Activated naive CD4-positive, alpha-beta T cell treated with anti-CD3 and anti-CD28 coated beads, Interleukin-2, amount 50 U/mL, for 72 hours (primary cell): ENCODE results near the gene LGALS3. TPM values are rescaled to one million over a fixed set of nuclear protein-coding genes. Genes with fewer than 3 reads are reported as not detected.

ENCODE experiments used
- ATAC-seq, 2 donors: fragments of 150-1000 bp; cut with Tn5 transposase; 2 replicates each; pipeline ENCODE4 v1.10.0; 2021; ENCODE audit warnings: mild to moderate bottlenecking in 2 of 2, moderate library complexity in 2 of 2
- DNase-seq, 2 donors: peaks; one replicate each; pipeline ENCODE4 v3.0.0; 2021 to 2022; ENCODE audit warnings: low spot score in 2 of 2
- H3K27ac Mint-ChIP-seq, 2 donors: one replicate each; pipeline ENCODE4 v1.8.0; 2022; ENCODE audit warnings: mild to moderate bottlenecking in 2 of 2, mixed read lengths in 2 of 2
- H3K36me3 Mint-ChIP-seq, 2 donors: one replicate each; pipeline ENCODE4 v1.8.0; 2022; ENCODE audit warnings: mixed read lengths in 2 of 2
- H3K9me3 Mint-ChIP-seq, 2 donors: one replicate each; pipeline ENCODE4 v1.8.0; 2022; ENCODE audit warnings: mixed read lengths in 2 of 2
- total RNA-seq, 2 donors: library from RNA; stranded (reverse); gene quantifications; one replicate each; pipeline ENCODE4 v1.2.3, GENCODE V29; 2022

Gene LGALS3
- total RNA-seq, 2 donors from 2014 or later, result 1.6 to 8.9 TPM

- peaks cover 0 to 27% of the 10 kb centered on the region in 2 donors for H3K36me3 Mint-ChIP-seq
- no peak overlapping the region for H3K27ac Mint-ChIP-seq
- DNase-seq (no peak), ATAC-seq (no peak)
- no peaks in the 10 kb centered on the region for H3K9me3 Mint-ChIP-seq
Observed at GRCh38 chr14:55139696-55140509, 10.9 kb downstream of the LGALS3 start.

- ATAC-seq, result no peak
- H3K9me3 Mint-ChIP-seq, result no peaks in the 10 kb centered on the region
- no peak overlapping the region for H3K27ac Mint-ChIP-seq
- H3K36me3 Mint-ChIP-seq, result peaks cover 0 to 45% of the 10 kb centered on the region in 2 donors
- no peak for DNase-seq
Observed at GRCh38 chr14:55141825-55142224, 12.8 kb downstream of the LGALS3 start.

- H3K27ac Mint-ChIP-seq, result no peak overlapping the region
- no peaks in the 10 kb centered on the region for H3K9me3 Mint-ChIP-seq
- H3K36me3 Mint-ChIP-seq, result peaks cover 0 to 49% of the 10 kb centered on the region in 2 donors
- ATAC-seq (no peak), DNase-seq (no peak)
Observed at GRCh38 chr14:55142466-55142865, 13.4 kb downstream of the LGALS3 start.

GRCh38 chr14:55146425-55146824 lies 17.4 kb downstream of the LGALS3 start:
- ATAC-seq, result no peak
- H3K36me3 Mint-ChIP-seq, result peaks cover 0 to 43% of the 10 kb centered on the region in 2 donors
- no peak for DNase-seq
- H3K9me3 Mint-ChIP-seq, result no peaks in the 10 kb centered on the region
- H3K27ac Mint-ChIP-seq, result no peak overlapping the region

- Mint-ChIP-seq H3K9me3 (no peaks in the 10 kb centered on the region), H3K27ac (no peak overlapping the region), H3K36me3 (peaks cover 3 to 45% of the 10 kb centered on the region in 2 donors)
- DNase-seq (no peak), ATAC-seq (no peak)
Observed at GRCh38 chr14:55151601-55152000, 22.5 kb downstream of the LGALS3 start.

GRCh38 chr14:55152052-55152753 lies 23.2 kb downstream of the LGALS3 start:
- ATAC-seq (no peak), DNase-seq (no peak)
- Mint-ChIP-seq H3K36me3 (peaks cover 4 to 45% of the 10 kb centered on the region in 2 donors), H3K9me3 (no peaks in the 10 kb centered on the region), H3K27ac (no peak overlapping the region)

- DNase-seq, result no peak
- ATAC-seq, result no peak
- peaks cover 4 to 57% of the 10 kb centered on the region in 2 donors for H3K36me3 Mint-ChIP-seq
- H3K27ac Mint-ChIP-seq, result no peak overlapping the region
- no peaks in the 10 kb centered on the region for H3K9me3 Mint-ChIP-seq
Observed at GRCh38 chr14:55153951-55154350, 24.9 kb downstream of the LGALS3 start.

- no peaks in the 10 kb centered on the region for H3K9me3 Mint-ChIP-seq
- peaks cover 11 to 50% of the 10 kb centered on the region in 2 donors for H3K36me3 Mint-ChIP-seq
- DNase-seq (no peak), ATAC-seq (peak; percentile 22 to 59)
- H3K27ac Mint-ChIP-seq, result no peak overlapping the region
Observed at GRCh38 chr14:55157080-55157479, 28.0 kb downstream of the LGALS3 start.

GRCh38 chr14:55158412-55158811 lies 29.4 kb downstream of the LGALS3 start:
- no peaks in the 10 kb centered on the region for H3K9me3 Mint-ChIP-seq
- no peak for ATAC-seq
- peaks cover 11 to 48% of the 10 kb centered on the region in 2 donors for H3K36me3 Mint-ChIP-seq
- no peak overlapping the region for H3K27ac Mint-ChIP-seq
- DNase-seq, result no peak

- Mint-ChIP-seq H3K36me3 (peaks cover 17 to 44% of the 10 kb centered on the region in 2 donors), H3K9me3 (no peaks in the 10 kb centered on the region), H3K27ac (no peak overlapping the region)
- no peak for ATAC-seq
- no peak for DNase-seq
Observed at GRCh38 chr14:55160989-55161388, 31.9 kb downstream of the LGALS3 start.

- Mint-ChIP-seq H3K36me3 (peaks cover 8 to 19% of the 10 kb centered on the region in 2 donors), H3K27ac (no peak overlapping the region), H3K9me3 (no peaks in the 10 kb centered on the region)
- DNase-seq, result no peak
- ATAC-seq, result no peak
Observed at GRCh38 chr14:55170526-55170925, 41.5 kb downstream of the LGALS3 start.

GRCh38 chr14:55180006-55180405 lies 51.0 kb downstream of the LGALS3 start:
- H3K36me3 Mint-ChIP-seq, result peaks cover 17 to 42% of the 10 kb centered on the region in 2 donors
- no peaks in the 10 kb centered on the region for H3K9me3 Mint-ChIP-seq
- H3K27ac Mint-ChIP-seq, result no peak overlapping the region
- DNase-seq, result no peak
- ATAC-seq, result no peak

GRCh38 chr14:55180434-55180833 lies 51.4 kb downstream of the LGALS3 start:
- DNase-seq (no peak), ATAC-seq (no peak)
- Mint-ChIP-seq H3K27ac (no peak overlapping the region), H3K36me3 (peaks cover 17 to 40% of the 10 kb centered on the region in 2 donors), H3K9me3 (no peaks in the 10 kb centered on the region)

GRCh38 chr14:55188686-55189295 lies 59.7 kb downstream of the LGALS3 start:
- Mint-ChIP-seq H3K27ac (no peak overlapping the region), H3K9me3 (no peaks in the 10 kb centered on the region), H3K36me3 (peaks cover 12 to 31% of the 10 kb centered on the region in 2 donors)
- no peak for DNase-seq
- no peak for ATAC-seq

- H3K9me3 Mint-ChIP-seq, result no peaks in the 10 kb centered on the region
- H3K27ac Mint-ChIP-seq, result peak overlapping the region; percentile 94 to 97
- ATAC-seq, result no peak
- DNase-seq, result no peak
- peaks cover 12 to 31% of the 10 kb centered on the region in 2 donors for H3K36me3 Mint-ChIP-seq
Observed at GRCh38 chr14:55190906-55191202, 61.8 kb downstream of the LGALS3 start.

- peak; percentile 98 for ATAC-seq
- peak; percentile 86 to 94 for DNase-seq
- Mint-ChIP-seq H3K36me3 (peaks cover 12 to 28% of the 10 kb centered on the region in 2 donors), H3K27ac (peak within 1 kb of the TSS; percentile 94 to 97), H3K9me3 (no peaks in the 10 kb centered on the region)
Observed at GRCh38 chr14:55191203-55192053, 62.4 kb downstream of the LGALS3 start, which contains the start of gene DLGAP5. Gene DLGAP5 (minus strand): TSS chr14:55191585. CDS start chr14:55189179, 2,406 bp downstream.
